HL-60 (cell line): ENCODE measurements around the gene CSDE1.

Source experiments
- DNase-seq, 2 experiments: peaks; one replicate each; pipeline ENCODE4 v3.0.0-alpha.2; 2010 to 2020; ENCODE audit warnings: low read depth in 1 of 2, low spot score in 1 of 2
- H3K27ac ChIP-seq: fragments of 250-450 bp; sonication (Bioruptor Pico); replicated peaks from 2 replicates; pipeline ENCODE4 v1.5.1; 2020; ENCODE audit warnings: mild to moderate bottlenecking, moderate library complexity
- H3K27me3 ChIP-seq: fragments of 250-450 bp; sonication (Bioruptor Pico); 2 replicates; pipeline ENCODE4 v1.5.1; 2021; ENCODE audit warnings: mild to moderate bottlenecking, moderate library complexity; ENCODE audit not compliant: insufficient read depth, poor library complexity, severe bottlenecking
- H3K4me3 ChIP-seq: replicated peaks from 2 replicates; pipeline ENCODE4 v1.5.1; 2011; ENCODE audit warnings: mild to moderate bottlenecking, control low read depth, low read length; ENCODE audit not compliant: insufficient read depth
- CTCF ChIP-seq: IDR thresholded peaks from one replicate; pipeline ENCODE4 v1.5.1; 2011; ENCODE audit warnings: low read length, control low read depth, inconsistent platforms; ENCODE audit not compliant: insufficient read depth
- GABPA ChIP-seq: IDR thresholded peaks from 2 replicates; pipeline ENCODE4 v1.6.1; 2012; ENCODE audit warnings: low read depth
- POLR2AphosphoS5 ChIP-seq: IDR thresholded peaks from 2 replicates; pipeline ENCODE4 v1.6.1; 2012; ENCODE audit warnings: low read depth
- SPI1 ChIP-seq: IDR thresholded peaks from 2 replicates; pipeline ENCODE4 v1.6.1; 2012; ENCODE audit warnings: low read depth, mild to moderate bottlenecking, borderline replicate concordance
- TF ChIP-seq, protein P1 (sequence below): IDR thresholded peaks from 2 replicates; pipeline ENCODE4 v1.6.1; 2012; ENCODE audit warnings: low read depth; ENCODE audit not compliant: insufficient replicate concordance

The CSDE1 gene

GRCh38 chr1:114701931-114702330, 55.9 kb downstream of the CSDE1 start:
- DNase-seq: no peak
- TF ChIP-seq SPI1 (no peak), CTCF (no peak), POLR2AphosphoS5 (no peak), GABPA (no peak)
- TF ChIP-seq, protein P1, sequence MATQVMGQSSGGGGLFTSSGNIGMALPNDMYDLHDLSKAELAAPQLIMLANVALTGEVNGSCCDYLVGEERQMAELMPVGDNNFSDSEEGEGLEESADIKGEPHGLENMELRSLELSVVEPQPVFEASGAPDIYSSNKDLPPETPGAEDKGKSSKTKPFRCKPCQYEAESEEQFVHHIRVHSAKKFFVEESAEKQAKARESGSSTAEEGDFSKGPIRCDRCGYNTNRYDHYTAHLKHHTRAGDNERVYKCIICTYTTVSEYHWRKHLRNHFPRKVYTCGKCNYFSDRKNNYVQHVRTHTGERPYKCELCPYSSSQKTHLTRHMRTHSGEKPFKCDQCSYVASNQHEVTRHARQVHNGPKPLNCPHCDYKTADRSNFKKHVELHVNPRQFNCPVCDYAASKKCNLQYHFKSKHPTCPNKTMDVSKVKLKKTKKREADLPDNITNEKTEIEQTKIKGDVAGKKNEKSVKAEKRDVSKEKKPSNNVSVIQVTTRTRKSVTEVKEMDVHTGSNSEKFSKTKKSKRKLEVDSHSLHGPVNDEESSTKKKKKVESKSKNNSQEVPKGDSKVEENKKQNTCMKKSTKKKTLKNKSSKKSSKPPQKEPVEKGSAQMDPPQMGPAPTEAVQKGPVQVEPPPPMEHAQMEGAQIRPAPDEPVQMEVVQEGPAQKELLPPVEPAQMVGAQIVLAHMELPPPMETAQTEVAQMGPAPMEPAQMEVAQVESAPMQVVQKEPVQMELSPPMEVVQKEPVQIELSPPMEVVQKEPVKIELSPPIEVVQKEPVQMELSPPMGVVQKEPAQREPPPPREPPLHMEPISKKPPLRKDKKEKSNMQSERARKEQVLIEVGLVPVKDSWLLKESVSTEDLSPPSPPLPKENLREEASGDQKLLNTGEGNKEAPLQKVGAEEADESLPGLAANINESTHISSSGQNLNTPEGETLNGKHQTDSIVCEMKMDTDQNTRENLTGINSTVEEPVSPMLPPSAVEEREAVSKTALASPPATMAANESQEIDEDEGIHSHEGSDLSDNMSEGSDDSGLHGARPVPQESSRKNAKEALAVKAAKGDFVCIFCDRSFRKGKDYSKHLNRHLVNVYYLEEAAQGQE: no peak
- no peaks in the 10 kb centered on the region for H3K27me3 ChIP-seq
- H3K27ac ChIP-seq: no peak overlapping the region
- H3K4me3 ChIP-seq: no peak overlapping the region

DNA sequence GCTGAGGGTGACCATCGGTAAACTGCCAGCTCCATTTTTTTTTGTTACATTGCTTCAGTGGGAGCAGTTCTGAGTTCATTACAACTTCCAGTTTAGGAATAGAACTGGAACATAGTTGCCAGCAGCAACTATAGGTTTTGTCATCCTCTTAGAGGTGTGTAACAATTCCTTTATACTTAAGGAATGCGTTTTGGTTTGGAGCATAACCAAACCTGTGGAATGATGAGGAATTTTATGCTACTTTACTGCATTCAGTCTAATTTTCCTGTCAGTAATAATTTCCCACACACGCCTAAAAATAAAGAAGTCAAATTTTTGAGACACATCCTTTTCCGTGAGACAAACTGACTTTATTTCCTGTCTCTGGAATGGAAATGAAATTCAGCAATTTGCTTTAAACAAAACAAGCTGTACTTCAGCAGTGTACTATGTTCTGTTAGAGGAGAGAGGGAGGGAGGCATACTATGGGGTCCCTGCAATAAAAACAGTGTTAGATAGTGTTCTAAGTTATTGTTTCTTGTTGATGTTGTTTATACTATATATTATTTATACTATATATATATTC, 57.7 kb downstream of the CSDE1 start:
- TF ChIP-seq CTCF (no peak), POLR2AphosphoS5 (no peak), SPI1 (no peak), GABPA (no peak)
- TF ChIP-seq, protein P1: no peak
- no peaks in the 10 kb centered on the region for H3K27me3 ChIP-seq
- H3K4me3 ChIP-seq: no peak overlapping the region
- DNase-seq: no peak
- no peak overlapping the region for H3K27ac ChIP-seq

DNA sequence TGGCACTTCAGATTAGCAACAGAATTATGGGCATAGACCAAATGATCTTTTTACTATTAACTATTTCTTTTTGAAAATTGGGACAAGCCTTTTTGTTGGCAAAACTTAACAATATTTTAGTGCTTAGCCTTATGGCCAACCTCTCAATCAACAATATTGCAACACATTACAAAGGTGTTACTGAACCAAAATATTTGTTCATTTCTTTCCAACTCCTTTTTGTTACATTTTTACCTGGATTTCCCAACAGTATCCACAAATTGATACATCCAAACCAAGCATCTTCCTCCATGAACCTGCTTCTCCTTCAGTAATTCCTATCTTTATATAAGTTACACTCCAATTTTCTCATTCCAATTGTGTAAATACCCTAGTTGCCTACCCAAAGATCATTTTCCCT, 61.0 kb downstream of the CSDE1 start:
- DNase-seq: no peak
- no peak overlapping the region for H3K4me3 ChIP-seq
- H3K27me3 ChIP-seq: no peaks in the 10 kb centered on the region
- H3K27ac ChIP-seq: no peak overlapping the region
- TF ChIP-seq GABPA: no peak
- no peak for TF ChIP-seq SPI1
- TF ChIP-seq CTCF: no peak
- no peak for TF ChIP-seq POLR2AphosphoS5
- TF ChIP-seq, protein P1: no peak
